GM12801 (cell line): ENCODE data around the gene SLC7A6.

Source experiments
- CTCF ChIP-seq: IDR thresholded peaks from one replicate; pipeline ENCODE4 v1.5.1; 2011; ENCODE audit warnings: control low read depth; ENCODE audit not compliant: insufficient read length; ENCODE audit errors: extremely low read depth

SLC7A6 gene

DNA sequence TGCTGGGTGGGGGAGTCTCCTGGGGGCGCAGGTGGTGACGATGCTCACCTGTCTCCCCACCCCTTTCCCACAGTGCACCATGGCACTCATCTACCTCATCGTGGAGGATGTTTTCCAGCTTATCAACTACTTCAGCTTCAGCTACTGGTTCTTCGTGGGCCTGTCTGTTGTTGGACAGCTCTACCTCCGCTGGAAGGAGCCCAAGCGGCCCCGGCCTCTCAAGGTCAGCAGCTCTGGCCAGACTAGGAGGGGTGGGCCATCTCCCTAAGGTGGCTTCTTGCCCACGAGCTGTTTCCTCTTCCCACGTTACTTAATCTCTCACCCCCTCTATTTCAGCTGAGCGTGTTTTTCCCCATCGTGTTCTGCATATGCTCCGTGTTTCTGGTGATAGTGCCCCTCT, 32.0 kb downstream of the SLC7A6 start:
- TF ChIP-seq CTCF, result no peak

- no peak for TF ChIP-seq CTCF
Observed at GRCh38 chr16:68296693-68297092, 32.4 kb downstream of the SLC7A6 start.

GRCh38 chr16:68297908-68298307, 33.6 kb downstream of the SLC7A6 start:
- no peak for TF ChIP-seq CTCF

DNA sequence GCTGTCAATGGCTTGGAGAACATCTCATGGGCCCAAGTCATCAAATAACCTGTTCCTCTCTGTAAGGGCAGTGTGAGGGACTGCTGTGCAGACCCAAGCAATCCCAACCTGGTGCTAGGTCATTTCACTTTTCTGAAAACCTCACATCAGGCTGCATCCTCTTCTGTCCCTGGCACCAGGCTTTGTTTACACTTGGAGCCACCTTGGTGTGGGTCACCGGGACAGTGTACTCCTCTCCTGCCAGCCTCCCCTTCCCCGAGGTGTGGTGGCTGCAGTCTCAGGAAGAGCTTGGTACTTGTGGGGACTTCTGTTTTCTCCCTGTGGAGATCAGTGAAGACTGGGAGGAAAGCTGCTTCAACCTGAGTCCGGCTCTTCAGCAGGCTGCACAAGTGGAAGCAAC, 34.0 kb downstream of the SLC7A6 start:
- no peak for TF ChIP-seq CTCF

- no peak for TF ChIP-seq CTCF
Observed at GRCh38 chr16:68298907-68299561, 34.7 kb downstream of the SLC7A6 start.

DNA sequence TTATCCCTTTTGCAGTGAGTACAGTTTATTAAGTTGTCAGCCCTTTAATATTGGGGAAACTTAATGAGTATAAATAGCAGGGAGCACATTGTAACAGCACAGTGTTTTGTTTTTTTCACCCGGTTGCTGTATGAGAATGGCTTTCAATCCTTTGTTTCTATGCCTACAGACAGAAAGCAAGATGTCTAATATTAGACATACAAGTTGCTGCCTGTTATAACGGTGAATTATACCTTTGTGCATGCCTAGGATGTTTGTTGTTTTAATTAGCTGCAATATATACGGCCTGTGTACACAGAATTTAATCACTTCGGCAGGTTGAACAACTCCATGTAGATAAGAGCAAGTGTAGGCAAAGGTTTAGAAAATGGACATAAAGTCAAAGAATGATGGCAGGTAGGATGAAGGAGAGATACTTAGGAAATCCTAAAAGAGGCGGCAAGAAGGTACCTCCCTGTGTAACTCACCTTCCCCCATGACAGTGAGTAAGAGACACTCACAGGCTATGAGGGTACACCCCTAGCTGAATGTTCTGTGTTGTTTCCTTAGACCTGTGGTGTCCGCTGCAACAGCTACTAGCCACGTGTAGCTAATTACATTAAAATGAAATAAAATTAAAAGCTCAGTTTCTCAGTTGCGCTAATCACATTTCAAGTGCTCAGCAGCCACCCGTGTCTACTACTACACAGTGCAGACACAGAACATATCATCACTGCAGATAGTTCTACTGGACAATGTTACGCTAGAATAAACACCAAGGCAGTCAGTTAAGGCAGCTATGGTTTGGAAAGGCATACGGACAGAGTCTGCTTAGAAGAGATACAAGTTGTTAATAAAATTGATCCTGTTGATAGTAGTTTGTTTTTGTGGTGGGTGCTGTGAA, 35.5 kb downstream of the SLC7A6 start:
- TF ChIP-seq CTCF, result no peak

DNA sequence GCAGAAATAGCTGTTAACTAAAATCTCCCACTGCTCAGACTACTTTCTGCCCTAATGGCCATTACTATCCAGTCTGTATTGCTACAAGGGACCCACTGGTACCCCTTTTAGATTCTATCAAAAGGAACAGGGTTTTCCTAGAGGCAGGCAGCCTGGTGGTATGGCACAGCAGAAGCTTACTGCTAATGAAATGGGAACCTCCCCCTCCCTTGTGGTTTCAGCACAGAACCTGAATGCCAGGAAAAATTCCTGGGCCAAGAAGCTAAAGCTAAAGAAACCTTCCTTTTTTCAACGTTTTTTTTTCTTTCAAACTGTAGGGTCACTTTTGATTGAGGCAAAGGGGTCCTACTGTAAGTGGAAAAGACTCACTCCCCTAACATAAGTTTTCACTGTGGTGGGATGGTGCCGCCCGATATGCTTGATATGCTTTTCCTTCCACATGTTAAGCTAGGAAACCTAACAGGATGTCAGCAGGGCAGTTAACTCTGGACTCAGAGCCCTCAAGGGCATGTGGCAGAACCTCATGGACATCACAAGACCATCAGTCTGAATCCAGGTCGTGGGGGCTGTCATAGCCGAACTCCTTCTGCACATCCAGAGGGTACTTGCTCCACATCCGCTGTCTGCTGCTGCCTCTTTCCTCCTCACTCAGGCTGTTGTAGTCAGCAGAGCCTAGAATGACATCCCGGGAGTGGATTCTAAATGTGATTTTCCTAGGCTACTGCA, 36.6 kb downstream of the SLC7A6 start:
- no peak for TF ChIP-seq CTCF
